HFF-Myc (cell line): ENCODE results near the gene PTPRM.

Source experiments
- DNase-seq: peaks from one replicate; pipeline ENCODE4 v3.0.0-alpha.2; 2011; ENCODE audit warnings: low read depth; ENCODE audit errors: extremely low read depth
- H3K4me3 ChIP-seq: replicated peaks from 2 replicates; pipeline ENCODE4 v1.5.1; 2011; ENCODE audit warnings: low read depth, mild to moderate bottlenecking, control low read depth, low read length
- CTCF ChIP-seq: IDR thresholded peaks from 2 replicates; pipeline ENCODE4 v1.5.1; 2012; ENCODE audit warnings: mild to moderate bottlenecking, low read depth, low read length, control low read depth; ENCODE audit errors: missing control alignments

The PTPRM gene

GRCh38 chr18:8332286-8332685, 765.2 kb downstream of the PTPRM start:
- DNase-seq: no peak
- no peak for TF ChIP-seq CTCF
- H3K4me3 ChIP-seq: no peak overlapping the region

GRCh38 chr18:8333961-8334360, 766.8 kb downstream of the PTPRM start:
- TF ChIP-seq CTCF: no peak
- no peak for DNase-seq
- no peak overlapping the region for H3K4me3 ChIP-seq

DNA sequence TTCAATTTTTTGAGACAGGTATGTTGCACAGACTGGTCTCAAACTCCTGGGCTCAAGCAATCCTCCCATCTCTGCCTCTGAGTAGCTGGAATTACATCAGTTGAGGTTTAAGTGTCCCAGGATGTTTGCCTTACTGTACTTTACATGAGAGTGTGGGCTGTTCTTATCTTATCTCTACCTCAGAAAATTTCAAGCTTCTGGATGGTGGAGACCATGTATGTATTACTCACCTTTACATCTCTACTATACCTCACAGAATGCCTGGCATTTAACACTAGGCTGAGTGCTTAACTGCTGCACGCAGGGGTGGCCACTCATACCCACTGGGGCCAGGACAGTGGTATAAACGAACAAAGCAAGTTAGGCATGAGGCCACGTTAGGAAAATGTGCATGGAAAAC, 770.1 kb downstream of the PTPRM start:
- H3K4me3 ChIP-seq: no peak overlapping the region
- no peak for DNase-seq
- no peak for TF ChIP-seq CTCF

DNA sequence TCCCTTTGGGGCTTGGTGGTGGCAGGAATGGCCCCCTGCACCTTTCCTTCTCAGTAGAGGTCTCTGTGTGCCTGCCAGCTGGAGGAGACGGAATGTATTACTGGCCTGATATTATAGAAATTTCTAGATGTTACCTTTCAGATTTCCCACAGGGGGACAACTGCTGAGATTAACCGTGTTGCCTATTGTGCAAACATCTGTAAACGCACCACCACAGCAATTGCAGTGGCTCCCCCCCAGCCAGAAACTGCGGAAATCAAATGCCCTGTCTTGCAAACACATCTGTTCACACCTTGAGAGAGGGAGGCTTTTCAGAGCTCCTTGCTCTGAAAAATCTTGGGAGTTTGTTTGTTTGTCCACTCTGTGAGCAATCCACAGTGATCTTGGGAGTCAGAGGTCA, 772.1 kb downstream of the PTPRM start:
- TF ChIP-seq CTCF: no peak

GRCh38 chr18:8339952-8340351, 772.8 kb downstream of the PTPRM start:
- no peak overlapping the region for H3K4me3 ChIP-seq
- DNase-seq: no peak
- TF ChIP-seq CTCF: no peak

More for the DNA sequence above, 772.1 kb downstream of the PTPRM start:
- DNase-seq: no peak
- no peak overlapping the region for H3K4me3 ChIP-seq

GRCh38 chr18:8341481-8342230, 774.5 kb downstream of the PTPRM start:
- H3K4me3 ChIP-seq: no peak overlapping the region
- no peak for TF ChIP-seq CTCF
- no peak for DNase-seq

GRCh38 chr18:8348051-8348720, 781.1 kb downstream of the PTPRM start:
- no peak overlapping the region for H3K4me3 ChIP-seq
- no peak for TF ChIP-seq CTCF
- DNase-seq: no peak
